ENCODE results near the gene CPLX1. TPM values are rescaled to one million over a fixed set of nuclear protein-coding genes. Genes with fewer than 3 reads are reported as not detected.
A peak's percentile ranks its signal among the peaks of the same experiment; 100 is the strongest.

The CPLX1 gene
- total and polyA plus RNA-seq, 4 donors: 5.3 to 117 (median 64.6) TPM

DNA sequence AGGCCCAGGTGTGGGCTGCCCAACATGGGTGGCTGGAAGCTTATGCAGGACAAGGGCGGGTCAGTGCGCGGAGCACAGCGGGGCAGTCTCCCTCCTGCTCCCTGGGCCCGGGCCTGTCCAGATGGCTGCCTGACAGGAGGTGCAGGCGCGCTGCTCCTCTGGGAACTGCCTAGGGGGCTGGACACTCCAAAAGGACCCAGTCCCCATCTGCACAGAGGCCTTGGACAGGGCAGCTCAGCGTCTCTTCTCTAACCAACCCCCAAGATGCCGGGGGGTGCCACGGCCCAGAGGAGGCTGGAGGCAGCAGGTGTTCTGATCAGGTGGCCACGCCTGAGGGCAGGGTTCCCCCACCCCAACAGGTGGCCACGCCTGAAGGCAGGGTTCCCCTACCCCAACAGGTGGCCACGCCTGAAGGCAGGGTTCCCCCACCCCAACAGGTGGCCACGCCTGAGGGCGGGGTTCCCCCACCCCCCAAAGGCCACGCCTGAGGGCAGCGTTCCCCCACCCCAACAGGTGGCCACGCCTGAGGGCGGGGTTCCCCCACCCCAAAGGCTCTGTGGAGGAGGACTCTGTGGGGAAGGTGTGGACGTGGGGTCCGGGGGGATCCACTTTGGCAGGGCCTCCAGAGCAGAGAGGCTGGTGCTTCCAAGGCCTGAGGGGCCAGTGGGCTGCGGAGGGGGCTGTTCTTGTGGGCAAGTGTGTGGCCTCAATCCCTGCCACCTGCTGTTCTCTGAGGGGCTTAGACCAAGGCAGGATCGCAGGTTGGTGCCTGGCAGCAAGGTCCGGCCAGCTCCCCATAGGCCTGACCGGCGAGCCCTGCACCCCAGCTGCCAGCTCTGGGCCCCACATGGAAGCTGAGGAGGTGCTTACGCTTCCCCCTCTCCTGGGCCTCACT, 36.1 kb downstream of the CPLX1 start:
- H3K4me1 ChIP-seq (ENCODE audit: control insufficient read depth, insufficient read depth, low read length): peaks cover 50% of the 10 kb centered on the region
- H3K4me3 ChIP-seq (ENCODE audit: low read depth, low read length): no peak overlapping the region
- H3K9me3 ChIP-seq (ENCODE audit: control insufficient read depth, insufficient read depth, low read length): no peaks in the 10 kb centered on the region
- no peak overlapping the region for H3K27ac ChIP-seq (ENCODE audit: low read depth, low read length)
- 79% methylated on average over 17 of the region's 27 CpGs for WGBS (ENCODE audit: insufficient coverage)
- no peak for DNase-seq (ENCODE audit: low read depth in 4 of 6, low spot score in 6 of 6)
- peaks cover 63% of the 10 kb centered on the region for H3K27me3 ChIP-seq (ENCODE audit: control insufficient read depth, insufficient read depth, low read length)
- peaks cover 31% of the 10 kb centered on the region for H3K36me3 ChIP-seq (ENCODE audit: control insufficient read depth, insufficient read depth, low read length)

- H3K36me3 ChIP-seq (ENCODE audit: control insufficient read depth, insufficient read depth, low read length): peaks cover 31% of the 10 kb centered on the region
- H3K27me3 ChIP-seq (ENCODE audit: control insufficient read depth, insufficient read depth, low read length): peaks cover 60% of the 10 kb centered on the region
- 75% methylated on average over 18 of the region's 18 CpGs for WGBS (ENCODE audit: insufficient coverage)
- DNase-seq (ENCODE audit: low read depth in 4 of 6, low spot score in 6 of 6): no peak
- peaks cover 48% of the 10 kb centered on the region for H3K4me1 ChIP-seq (ENCODE audit: control insufficient read depth, insufficient read depth, low read length)
- H3K4me3 ChIP-seq (ENCODE audit: low read depth, low read length): no peak overlapping the region
- no peaks in the 10 kb centered on the region for H3K9me3 ChIP-seq (ENCODE audit: control insufficient read depth, insufficient read depth, low read length)
- H3K27ac ChIP-seq (ENCODE audit: low read depth, low read length): no peak overlapping the region
Observed at GRCh38 chr4:788636-789297, 37.2 kb downstream of the CPLX1 start.

- H3K27me3 ChIP-seq (ENCODE audit: control insufficient read depth, insufficient read depth, low read length): peaks cover 54% of the 10 kb centered on the region
- no peak overlapping the region for H3K27ac ChIP-seq (ENCODE audit: low read depth, low read length)
- DNase-seq (ENCODE audit: low read depth in 4 of 6, low spot score in 6 of 6): no peak
- no peaks in the 10 kb centered on the region for H3K9me3 ChIP-seq (ENCODE audit: control insufficient read depth, insufficient read depth, low read length)
- no peak overlapping the region for H3K4me3 ChIP-seq (ENCODE audit: low read depth, low read length)
- H3K36me3 ChIP-seq (ENCODE audit: control insufficient read depth, insufficient read depth, low read length): peaks cover 28% of the 10 kb centered on the region
- WGBS (ENCODE audit: insufficient coverage): 66% methylated on average over 16 of the region's 19 CpGs
- peaks cover 47% of the 10 kb centered on the region for H3K4me1 ChIP-seq (ENCODE audit: control insufficient read depth, insufficient read depth, low read length)
Observed at GRCh38 chr4:788006-788635, 37.8 kb downstream of the CPLX1 start.

DNA sequence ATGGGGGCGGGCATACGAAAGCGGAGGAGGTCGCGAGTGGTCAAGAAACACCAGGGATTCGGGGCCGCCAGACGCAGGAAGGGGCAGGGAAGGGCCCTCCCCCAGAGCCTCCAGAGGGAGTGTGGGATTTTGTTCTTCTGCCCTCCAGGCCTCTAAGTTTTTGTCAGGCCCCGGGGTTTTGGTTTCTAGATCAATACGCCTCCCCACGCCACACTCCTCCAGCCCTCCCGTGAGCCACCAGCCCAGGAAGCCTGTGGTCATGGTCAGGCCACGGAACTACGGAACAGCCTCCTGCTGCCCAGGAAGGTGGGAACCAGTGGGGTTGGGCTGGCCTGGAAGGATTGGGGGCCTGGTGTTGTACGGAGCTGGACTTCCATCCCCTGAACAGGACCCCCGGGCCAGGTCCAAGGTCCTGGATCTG, 38.4 kb downstream of the CPLX1 start:
- Histone ChIP-seq H3K9me3 (ENCODE audit: control insufficient read depth, insufficient read depth, low read length) (no peaks in the 10 kb centered on the region), H3K4me3 (ENCODE audit: low read depth, low read length) (no peak overlapping the region), H3K4me1 (ENCODE audit: control insufficient read depth, insufficient read depth, low read length) (peaks cover 47% of the 10 kb centered on the region), H3K27me3 (ENCODE audit: control insufficient read depth, insufficient read depth, low read length) (peaks cover 49% of the 10 kb centered on the region), H3K27ac (ENCODE audit: low read depth, low read length) (no peak overlapping the region), H3K36me3 (ENCODE audit: control insufficient read depth, insufficient read depth, low read length) (peaks cover 28% of the 10 kb centered on the region)
- 69% methylated on average over 7 of the region's 16 CpGs for whole genome bisulfite sequencing (ENCODE audit: insufficient coverage)
- no peak for DNase-seq (ENCODE audit: low read depth in 4 of 6, low spot score in 6 of 6)

- Histone ChIP-seq H3K4me3 (ENCODE audit: low read depth, low read length) (no peak overlapping the region), H3K27ac (ENCODE audit: low read depth, low read length) (no peak overlapping the region), H3K36me3 (ENCODE audit: control insufficient read depth, insufficient read depth, low read length) (peaks cover 25% of the 10 kb centered on the region), H3K9me3 (ENCODE audit: control insufficient read depth, insufficient read depth, low read length) (no peaks in the 10 kb centered on the region), H3K4me1 (ENCODE audit: control insufficient read depth, insufficient read depth, low read length) (peaks cover 51% of the 10 kb centered on the region), H3K27me3 (ENCODE audit: control insufficient read depth, insufficient read depth, low read length) (peaks cover 45% of the 10 kb centered on the region)
- WGBS (ENCODE audit: insufficient coverage): 32% methylated on average over 16 of the region's 16 CpGs
- no peak for DNase-seq (ENCODE audit: low read depth in 4 of 6, low spot score in 6 of 6)
Observed at GRCh38 chr4:786861-787300, 39.0 kb downstream of the CPLX1 start.

- WGBS (ENCODE audit: insufficient coverage): 1% methylated on average over 72 of the region's 72 CpGs
- DNase-seq (ENCODE audit: low read depth in 4 of 6, low spot score in 6 of 6): no peak
- no peaks in the 10 kb centered on the region for H3K9me3 ChIP-seq (ENCODE audit: control insufficient read depth, insufficient read depth, low read length)
- H3K4me1 ChIP-seq (ENCODE audit: control insufficient read depth, insufficient read depth, low read length): peaks cover 44% of the 10 kb centered on the region
- no peak overlapping the region for H3K4me3 ChIP-seq (ENCODE audit: low read depth, low read length)
- H3K27me3 ChIP-seq (ENCODE audit: control insufficient read depth, insufficient read depth, low read length): peaks cover 40% of the 10 kb centered on the region
- H3K27ac ChIP-seq (ENCODE audit: low read depth, low read length): no peak overlapping the region
- H3K36me3 ChIP-seq (ENCODE audit: control insufficient read depth, insufficient read depth, low read length): peaks cover 19% of the 10 kb centered on the region
Observed at GRCh38 chr4:786074-786741, 39.7 kb downstream of the CPLX1 start.

GRCh38 chr4:785332-786073, 40.4 kb downstream of the CPLX1 start:
- DNase-seq (ENCODE audit: low read depth in 4 of 6, low spot score in 6 of 6): peak in 1 of 6 donors; percentile 45
- H3K4me1 ChIP-seq (ENCODE audit: control insufficient read depth, insufficient read depth, low read length): peaks cover 51% of the 10 kb centered on the region
- H3K36me3 ChIP-seq (ENCODE audit: control insufficient read depth, insufficient read depth, low read length): peaks cover 19% of the 10 kb centered on the region
- H3K4me3 ChIP-seq (ENCODE audit: low read depth, low read length): no peak overlapping the region
- no peaks in the 10 kb centered on the region for H3K9me3 ChIP-seq (ENCODE audit: control insufficient read depth, insufficient read depth, low read length)
- H3K27ac ChIP-seq (ENCODE audit: low read depth, low read length): no peak overlapping the region
- peaks cover 40% of the 10 kb centered on the region for H3K27me3 ChIP-seq (ENCODE audit: control insufficient read depth, insufficient read depth, low read length)
- 2% methylated on average over 49 of the region's 57 CpGs for WGBS (ENCODE audit: insufficient coverage)

DNA sequence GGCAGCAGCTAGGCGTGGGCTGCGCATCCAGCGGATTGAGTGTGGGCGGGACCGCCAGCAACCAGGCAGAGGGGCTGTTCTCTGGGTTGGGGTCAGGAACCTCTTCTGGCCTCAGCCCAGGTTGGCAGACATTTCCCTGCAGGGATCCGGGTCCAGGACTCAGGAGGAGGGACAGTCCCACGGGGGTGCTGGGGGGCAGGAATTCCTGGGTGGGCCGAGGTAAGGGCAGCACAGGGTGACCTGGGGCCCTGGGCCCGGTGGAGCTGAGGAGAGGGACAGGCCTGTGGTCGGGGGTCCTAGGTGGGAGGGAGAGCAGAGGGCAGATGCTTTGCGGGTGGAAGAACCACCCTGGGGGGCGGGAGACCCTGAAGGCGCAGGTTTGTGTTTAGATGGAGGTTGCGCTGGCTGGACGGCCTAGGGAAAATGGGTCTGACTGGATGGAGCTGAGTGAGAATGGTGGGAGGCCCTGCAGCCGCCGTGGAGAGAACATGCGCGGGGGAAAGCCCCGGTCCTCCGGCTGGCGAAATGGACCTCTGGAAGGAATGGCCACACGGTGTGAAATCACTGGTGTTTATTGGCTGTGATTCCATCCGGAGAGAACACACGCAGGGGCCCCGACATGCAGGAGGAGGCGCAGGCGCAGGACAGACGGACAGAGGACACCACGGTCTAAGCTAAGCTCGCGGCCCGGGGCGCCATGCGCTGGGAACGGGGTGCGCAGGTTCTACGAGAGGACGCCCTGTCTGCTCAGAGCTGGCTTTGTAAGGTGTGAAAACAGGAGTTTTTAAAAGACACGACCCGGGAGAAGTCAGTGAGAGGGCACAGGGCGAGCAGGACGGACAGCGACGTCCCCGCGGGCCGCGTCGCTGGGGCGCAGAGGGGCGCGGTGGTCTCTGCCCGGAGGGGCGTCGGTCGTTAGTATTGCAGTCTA, 41.3 kb downstream of the CPLX1 start:
- H3K27ac ChIP-seq (ENCODE audit: low read depth, low read length): no peak overlapping the region
- peaks cover 22% of the 10 kb centered on the region for H3K36me3 ChIP-seq (ENCODE audit: control insufficient read depth, insufficient read depth, low read length)
- peaks cover 59% of the 10 kb centered on the region for H3K4me1 ChIP-seq (ENCODE audit: control insufficient read depth, insufficient read depth, low read length)
- no peak overlapping the region for H3K4me3 ChIP-seq (ENCODE audit: low read depth, low read length)
- H3K27me3 ChIP-seq (ENCODE audit: control insufficient read depth, insufficient read depth, low read length): peaks cover 40% of the 10 kb centered on the region
- WGBS (ENCODE audit: insufficient coverage): 31% methylated on average over 57 of the region's 57 CpGs
- no peaks in the 10 kb centered on the region for H3K9me3 ChIP-seq (ENCODE audit: control insufficient read depth, insufficient read depth, low read length)
- DNase-seq (ENCODE audit: low read depth in 4 of 6, low spot score in 6 of 6): no peak

Measured in spinal cord (tissue), 10 donors.